PC-9 (cell line): Measurements from ENCODE around the gene PRKCH. TPM values are rescaled to one million over a fixed set of nuclear protein-coding genes. Genes with fewer than 3 reads are reported as not detected.

Experiments
- BruUV-seq: library from RNA; stranded (reverse); fragments of 400-500 nt; replicated peaks from 2 replicates; lab custom pipeline; 2021; lab: Mats Ljungman, UMichigan
- CTCF ChIA-PET: fragments of 300-600 bp; sonication (Branson Sonifier 250); formaldehyde crosslinking; loops from one replicate; lab custom pipeline; 2022; ENCODE audit warnings: antibody characterized with exemption; lab: Charles Lee
- POLR2A ChIA-PET: fragments of 300-600 bp; sonication (Branson Sonifier 250); formaldehyde crosslinking; loops from one replicate; lab custom pipeline; 2022; ENCODE audit warnings: antibody characterized with exemption; ENCODE audit not compliant: unreplicated experiment; lab: Charles Lee
- DNase-seq, 2 experiments: peaks; one replicate each; pipeline versions ENCODE4 v3.0.0 to v3.0.0-alpha.2; 2015 to 2022; ENCODE audit warnings: mixed read lengths in 1 of 2
- H2AFZ ChIP-seq: fragments of 200-600 bp; sonication (generic); 2 replicates; pipeline ENCODE4 v1.8.1; 2017; ENCODE audit warnings: antibody characterized with exemption
- H3F3A ChIP-seq: fragments of 200-600 bp; sonication (generic); 2 replicates; pipeline ENCODE4 v1.8.1; 2017; ENCODE audit warnings: antibody characterized with exemption, mild to moderate bottlenecking, low read depth; ENCODE audit not compliant: insufficient read depth
- H3K27ac ChIP-seq: fragments of 200-600 bp; sonication (generic); 2 replicates; pipeline ENCODE4 v1.6.1; 2016; ENCODE audit warnings: mixed run types
- H3K27me3 ChIP-seq: fragments of 200-600 bp; sonication (generic); 2 replicates; pipeline ENCODE4 v1.6.1; 2016; ENCODE audit warnings: low read depth, mixed run types; ENCODE audit not compliant: insufficient read depth
- H3K36me3 ChIP-seq: fragments of 200-600 bp; sonication (generic); 2 replicates; pipeline ENCODE4 v1.6.1; 2016; ENCODE audit warnings: low read depth, mixed run types
- H3K4me1 ChIP-seq: fragments of 200-600 bp; sonication (generic); replicated peaks from 2 replicates; pipeline ENCODE4 v1.6.1; 2016; ENCODE audit warnings: mixed run types; ENCODE audit not compliant: insufficient read depth
- H3K4me2 ChIP-seq: fragments of 200-600 bp; sonication (generic); 2 replicates; pipeline ENCODE4 v1.6.1; 2017; ENCODE audit warnings: mixed run types
- H3K4me3 ChIP-seq: fragments of 200-600 bp; sonication (generic); 2 replicates; pipeline ENCODE4 v1.6.1; 2016; ENCODE audit warnings: mixed run types
- H3K79me2 ChIP-seq: fragments of 200-600 bp; sonication (generic); 2 replicates; pipeline ENCODE4 v1.6.1; 2017; ENCODE audit warnings: low read depth, mixed run types
- H3K9me2 ChIP-seq: fragments of 200-600 bp; sonication (generic); 2 replicates; pipeline ENCODE4 v1.8.1; 2017; ENCODE audit warnings: mild to moderate bottlenecking; ENCODE audit not compliant: insufficient read depth
- H3K9me3 ChIP-seq: fragments of 200-600 bp; sonication (generic); 2 replicates; pipeline ENCODE4 v1.8.1; 2016; ENCODE audit warnings: low read depth; ENCODE audit not compliant: insufficient read depth
- H4K20me1 ChIP-seq: fragments of 200-600 bp; sonication (generic); 2 replicates; pipeline ENCODE4 v1.8.1; 2017; ENCODE audit not compliant: insufficient read depth
- EZH2 ChIP-seq: fragments of 200-600 bp; sonication (generic); IDR thresholded peaks from 2 replicates; pipeline ENCODE4 v1.8.0; 2017; ENCODE audit warnings: antibody characterized with exemption, low read depth
- intact Hi-C: fragments of 100-400 bp; cut with micrococcal nuclease; formaldehyde crosslinking; loops from one replicate; pipeline ENCODE4 v1.10.0; 2022; ENCODE audit not compliant: unreplicated experiment
- total RNA-seq: library from RNA; stranded (reverse); gene quantifications from 2 replicates; pipeline ENCODE4 v1.2.3, GENCODE V29; 2021
- TF ChIP-seq, protein P1 (sequence below): fragments of 200-600 bp; sonication (generic); conservative IDR thresholded peaks from 2 replicates; pipeline ENCODE4 v1.6.1; 2017; ENCODE audit warnings: mixed run types, antibody characterized with exemption, mild to moderate bottlenecking, moderate library complexity

PRKCH gene
- total RNA-seq, 1 experiment from 2014 or later = 32.4 TPM

DNA sequence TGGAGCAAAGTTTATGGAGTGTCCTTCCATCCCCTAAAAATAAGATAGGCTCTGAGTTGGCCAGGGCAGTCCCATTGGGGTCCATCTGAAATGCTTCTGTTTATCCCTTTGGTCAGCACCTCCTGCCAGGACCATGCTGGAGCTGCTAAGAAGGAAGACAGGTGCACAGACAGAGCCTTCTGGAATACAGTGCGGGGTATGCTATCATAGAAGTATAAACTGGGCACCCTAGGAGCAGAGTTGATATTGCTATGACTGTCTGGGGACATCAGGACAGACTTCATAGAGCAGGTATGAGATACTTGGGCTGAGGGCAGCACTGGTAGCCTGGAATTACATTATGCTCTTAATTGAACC is 203.5 kb downstream of the PRKCH start:
- no peaks in the 10 kb centered on the region for H3K9me2 ChIP-seq
- POLR2A ChIA-PET = interaction anchor here (0.5 to 1.0 kb wide), 6 partner anchors 14 to 893 kb away, joined by 3 to 8 read pairs (median 4); partner anchors contain the start of gene HIF1A
- peak overlapping the region; percentile 71 for H3K4me2 ChIP-seq
- H3K36me3 ChIP-seq = peaks cover 4% of the 10 kb centered on the region
- TSS peak; percentile 76 for BruUV-seq
- DNase-seq = no peak
- no peak for TF ChIP-seq EZH2
- TF ChIP-seq, protein P1, sequence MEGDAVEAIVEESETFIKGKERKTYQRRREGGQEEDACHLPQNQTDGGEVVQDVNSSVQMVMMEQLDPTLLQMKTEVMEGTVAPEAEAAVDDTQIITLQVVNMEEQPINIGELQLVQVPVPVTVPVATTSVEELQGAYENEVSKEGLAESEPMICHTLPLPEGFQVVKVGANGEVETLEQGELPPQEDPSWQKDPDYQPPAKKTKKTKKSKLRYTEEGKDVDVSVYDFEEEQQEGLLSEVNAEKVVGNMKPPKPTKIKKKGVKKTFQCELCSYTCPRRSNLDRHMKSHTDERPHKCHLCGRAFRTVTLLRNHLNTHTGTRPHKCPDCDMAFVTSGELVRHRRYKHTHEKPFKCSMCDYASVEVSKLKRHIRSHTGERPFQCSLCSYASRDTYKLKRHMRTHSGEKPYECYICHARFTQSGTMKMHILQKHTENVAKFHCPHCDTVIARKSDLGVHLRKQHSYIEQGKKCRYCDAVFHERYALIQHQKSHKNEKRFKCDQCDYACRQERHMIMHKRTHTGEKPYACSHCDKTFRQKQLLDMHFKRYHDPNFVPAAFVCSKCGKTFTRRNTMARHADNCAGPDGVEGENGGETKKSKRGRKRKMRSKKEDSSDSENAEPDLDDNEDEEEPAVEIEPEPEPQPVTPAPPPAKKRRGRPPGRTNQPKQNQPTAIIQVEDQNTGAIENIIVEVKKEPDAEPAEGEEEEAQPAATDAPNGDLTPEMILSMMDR = no peak
- intact Hi-C loops = loop anchor here (1.0 to 10.0 kb wide), 8 partner anchors 11 to 226 kb away; partner anchors contain the start of gene HIF1A
- H3K79me2 ChIP-seq = peaks cover 42% of the 10 kb centered on the region; the same call in 1 of the 2 replicates
- H3K27ac ChIP-seq = peak overlapping the region; percentile 98
- peak overlapping the region; percentile 14; the same call in 1 of the 2 replicates for H3K4me3 ChIP-seq
- H2AFZ ChIP-seq = no peak overlapping the region
- peaks cover 53% of the 10 kb centered on the region for H3F3A ChIP-seq
- no peaks in the 10 kb centered on the region for H3K27me3 ChIP-seq
- no peaks in the 10 kb centered on the region for H3K9me3 ChIP-seq
- H4K20me1 ChIP-seq = no peaks in the 10 kb centered on the region
- H3K4me1 ChIP-seq = peaks cover 69% of the 10 kb centered on the region
- CTCF ChIA-PET = interaction anchor here (0.6 to 1.2 kb wide), 2 partner anchors 22 to 37 kb away, joined by 3 to 4 read pairs; no protein-coding TSS in a partner anchor

DNA sequence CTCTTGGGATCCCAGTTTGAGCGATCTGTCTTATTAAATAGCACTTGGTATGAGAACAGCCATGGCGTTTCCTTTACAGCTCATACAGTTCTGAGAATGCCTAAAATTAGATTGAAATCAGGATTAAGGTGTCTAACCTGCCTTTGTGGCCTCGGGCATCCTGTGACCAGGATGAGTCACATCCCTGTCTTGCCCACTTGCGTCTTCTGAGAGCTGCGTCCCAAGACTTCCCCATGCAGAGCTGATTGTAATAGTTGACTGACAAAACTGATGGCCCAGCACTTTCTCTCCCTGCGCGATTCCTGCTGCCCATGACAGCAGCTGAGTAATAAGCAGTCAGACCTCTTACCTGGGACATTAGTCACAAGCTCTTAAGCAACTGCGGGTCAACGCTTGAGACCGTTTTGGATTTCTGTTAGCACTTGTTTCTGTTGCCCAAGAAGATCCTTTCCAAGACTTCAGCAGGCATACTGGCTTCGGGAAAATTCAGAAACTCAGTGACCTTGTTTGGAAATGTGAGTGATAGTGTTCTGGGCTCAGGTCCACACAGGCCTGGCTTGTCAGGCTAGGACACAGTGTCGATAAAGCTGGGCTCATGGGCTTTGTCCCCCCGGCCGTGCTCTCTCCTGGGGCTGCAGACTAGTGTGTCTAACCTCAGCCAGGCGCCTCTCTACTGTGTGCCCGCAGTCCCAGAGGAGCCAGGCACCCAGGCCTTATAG is 204.1 kb downstream of the PRKCH start:
- Histone ChIP-seq H3K4me2 (peak overlapping the region; percentile 82), H2AFZ (no peak overlapping the region), H3K9me3 (no peaks in the 10 kb centered on the region), H3K27ac (peak overlapping the region; percentile 98), H3K4me1 (peaks cover 69% of the 10 kb centered on the region), H3F3A (peaks cover 53% of the 10 kb centered on the region), H3K4me3 (peak overlapping the region; percentile 32; the same call in 1 of the 2 replicates), H3K27me3 (no peaks in the 10 kb centered on the region), H3K79me2 (peaks cover 42% of the 10 kb centered on the region; the same call in 1 of the 2 replicates), H4K20me1 (no peaks in the 10 kb centered on the region), H3K36me3 (peaks cover 4% of the 10 kb centered on the region), H3K9me2 (no peaks in the 10 kb centered on the region)
- BruUV-seq = TSS peak; percentile 48
- ChIA-PET CTCF (interaction anchor here (0.6 to 1.3 kb wide), 3 partner anchors 22 to 50 kb away, joined by 3 to 4 read pairs (median 3); no protein-coding TSS in a partner anchor), POLR2A (interaction anchor here (0.5 to 1.0 kb wide), 7 partner anchors 13 to 893 kb away, joined by 3 to 8 read pairs (median 4); partner anchors contain the start of gene HIF1A)
- TF ChIP-seq, protein P1 = no peak
- no peak for TF ChIP-seq EZH2
- intact Hi-C loops = loop anchor here (1.0 to 10.0 kb wide), 9 partner anchors 11 to 226 kb away; partner anchors contain the start of gene HIF1A
- DNase-seq = peak; percentile 94 to 100

DNA sequence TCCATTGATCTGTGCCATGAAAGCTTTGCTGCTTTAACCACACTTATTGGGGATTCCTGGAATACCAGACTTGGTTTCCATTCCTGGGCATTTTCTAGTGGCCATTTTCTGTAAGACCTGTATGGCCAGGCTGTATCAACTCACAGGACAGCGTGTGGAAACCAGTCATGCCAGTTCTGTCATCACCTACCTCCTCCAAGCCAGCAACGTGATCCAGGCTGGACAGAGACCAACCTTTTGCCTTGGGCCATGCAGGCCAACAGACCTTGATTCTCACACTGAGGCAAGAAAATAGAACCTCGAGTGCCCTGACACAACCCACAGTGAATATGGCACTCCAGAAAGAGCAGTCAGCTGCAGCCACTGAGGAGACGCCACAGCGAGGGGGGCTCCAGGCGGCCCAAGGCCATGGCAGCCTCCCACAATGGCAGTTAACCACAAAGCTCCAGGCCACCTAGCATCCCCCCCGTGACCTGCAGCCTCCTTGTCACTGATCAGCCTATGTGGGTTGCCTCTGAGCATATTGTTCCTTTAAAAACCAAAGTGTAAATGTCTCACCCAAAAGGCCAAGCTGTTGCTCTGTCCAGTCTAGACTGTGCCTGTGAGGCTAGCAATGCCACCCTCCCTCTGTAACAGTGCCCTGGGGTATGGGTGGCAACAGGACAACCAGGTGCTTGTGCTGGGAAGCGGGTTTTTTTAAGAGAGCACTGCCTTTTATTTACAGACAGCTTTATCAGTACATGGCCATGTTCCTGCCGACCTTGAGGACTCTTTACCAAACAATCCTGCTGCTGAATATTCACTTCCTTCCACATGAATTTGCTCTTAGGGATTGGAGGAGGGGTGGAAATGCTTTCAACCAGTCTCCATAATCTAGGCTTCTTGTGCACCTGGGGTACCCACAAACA is 205.3 kb downstream of the PRKCH start:
- peak; percentile 89 to 97 for DNase-seq
- H4K20me1 ChIP-seq = no peaks in the 10 kb centered on the region
- H3F3A ChIP-seq = peaks cover 53% of the 10 kb centered on the region
- H3K9me3 ChIP-seq = no peaks in the 10 kb centered on the region
- no peak overlapping the region for H2AFZ ChIP-seq
- ChIA-PET CTCF (interaction anchor here (1.2 to 1.3 kb wide), 2 partner anchors 11 to 51 kb away, joined by 3 read pairs; no protein-coding TSS in a partner anchor), POLR2A (interaction anchor here (0.6 to 1.4 kb wide), 2 partner anchors 33 to 891 kb away, joined by 7 to 8 read pairs; no protein-coding TSS in a partner anchor)
- peak overlapping the region; percentile 82 for H3K4me2 ChIP-seq
- H3K9me2 ChIP-seq = no peaks in the 10 kb centered on the region
- peaks cover 41% of the 10 kb centered on the region; the same call in 1 of the 2 replicates for H3K79me2 ChIP-seq
- H3K4me1 ChIP-seq = peaks cover 81% of the 10 kb centered on the region
- peak overlapping the region; percentile 98 for H3K27ac ChIP-seq
- TF ChIP-seq EZH2 = no peak
- TF ChIP-seq, protein P1 = no peak
- no TSS peak for BruUV-seq
- intact Hi-C loops = loop anchor here (1.0 to 10.0 kb wide), 2 partner anchors 11 to 162 kb away; no protein-coding TSS in a partner anchor
- peaks cover 4% of the 10 kb centered on the region for H3K36me3 ChIP-seq
- H3K27me3 ChIP-seq = no peaks in the 10 kb centered on the region
- peak overlapping the region; percentile 32; the same call in 1 of the 2 replicates for H3K4me3 ChIP-seq
